ENCODE measurements around the gene BCDIN3D. TPM values are rescaled to one million over a fixed set of nuclear protein-coding genes. Genes with fewer than 3 reads are reported as not detected.

Gene BCDIN3D
- total and polyA plus RNA-seq, 10 of the 15 experiments (the other 5 are each of a cell fraction or from before 2014, with no cell fraction given): 3.7 to 7.2 (median 6.4) TPM

- H3K4me2 ChIP-seq (ENCODE audit: control insufficient read depth, insufficient read depth): no peak overlapping the region
- SMC1A ChIA-PET (ENCODE audit: uncharacterized antibody, unreplicated experiment): no interaction called here
- no TSS peak for BruUV-seq (replicated peaks)
- FAIRE-seq (no peak), ATAC-seq (no peak), DNase-seq (ENCODE audit: low read depth, low spot score) (no peak)
- H3K9ac ChIP-seq (ENCODE audit: control insufficient read depth, insufficient read depth, low read length): no peak overlapping the region
- no peak for TF ChIP-seq NFIC (IDR thresholded peaks at IDR 0.05; ENCODE audit: low read depth, low read length)
- TF ChIP-seq MTA2 (IDR thresholded peaks at IDR 0.05; ENCODE audit: low read depth): no peak
- no peak for TF ChIP-seq KAT2A (conservative IDR thresholded peaks at IDR 0.05; ENCODE audit: control insufficient read depth, low read depth, low read length)
- TF ChIP-seq GATAD2B (conservative IDR thresholded peaks at IDR 0.05; ENCODE audit: low read depth): no peak
- no peak for TF ChIP-seq EP300 (IDR thresholded peaks at IDR 0.05; ENCODE audit: borderline replicate concordance in 1 of 2, control insufficient read depth in 1 of 2, low read depth in 2 of 2, low read length in 2 of 2)
- no peak for TF ChIP-seq PAX8 (IDR thresholded peaks at IDR 0.05)
- no peak for TF ChIP-seq SP1 (IDR thresholded peaks at IDR 0.05; ENCODE audit: low read depth, low read length)
- TF ChIP-seq, protein P1, sequence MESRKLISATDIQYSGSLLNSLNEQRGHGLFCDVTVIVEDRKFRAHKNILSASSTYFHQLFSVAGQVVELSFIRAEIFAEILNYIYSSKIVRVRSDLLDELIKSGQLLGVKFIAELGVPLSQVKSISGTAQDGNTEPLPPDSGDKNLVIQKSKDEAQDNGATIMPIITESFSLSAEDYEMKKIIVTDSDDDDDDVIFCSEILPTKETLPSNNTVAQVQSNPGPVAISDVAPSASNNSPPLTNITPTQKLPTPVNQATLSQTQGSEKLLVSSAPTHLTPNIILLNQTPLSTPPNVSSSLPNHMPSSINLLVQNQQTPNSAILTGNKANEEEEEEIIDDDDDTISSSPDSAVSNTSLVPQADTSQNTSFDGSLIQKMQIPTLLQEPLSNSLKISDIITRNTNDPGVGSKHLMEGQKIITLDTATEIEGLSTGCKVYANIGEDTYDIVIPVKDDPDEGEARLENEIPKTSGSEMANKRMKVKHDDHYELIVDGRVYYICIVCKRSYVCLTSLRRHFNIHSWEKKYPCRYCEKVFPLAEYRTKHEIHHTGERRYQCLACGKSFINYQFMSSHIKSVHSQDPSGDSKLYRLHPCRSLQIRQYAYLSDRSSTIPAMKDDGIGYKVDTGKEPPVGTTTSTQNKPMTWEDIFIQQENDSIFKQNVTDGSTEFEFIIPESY (IDR thresholded peaks at IDR 0.05): no peak
- no peak for TF ChIP-seq TCF12 (IDR thresholded peaks at IDR 0.05; ENCODE audit: low read depth, low read length)
- no peak for TF ChIP-seq CBFB (IDR thresholded peaks at IDR 0.05; ENCODE audit: low read depth)
- no peak overlapping the region for H2AFZ ChIP-seq (ENCODE audit: control insufficient read depth, low read depth, low read length)
- RAD21 ChIA-PET (ENCODE audit: unreplicated experiment): no interaction called here
- WGBS (ENCODE audit: insufficient coverage, insufficient replicate concordance, low lambda C conversion rate, missing lambda C conversion rate): 44% methylated on average over 16 of the region's 16 CpGs
- H3K79me2 ChIP-seq (ENCODE audit: control insufficient read depth, insufficient read depth, low read length): no peaks in the 10 kb centered on the region
- POLR2A ChIA-PET: no interaction called here
- H4K20me1 ChIP-seq (ENCODE audit: control insufficient read depth, insufficient read depth): no peaks in the 10 kb centered on the region
- H3K4me3 ChIP-seq: no peak overlapping the region
- CTCF ChIA-PET: interaction anchor here (1.9 kb wide), 1 partner anchor 59 kb away, joined by 6 read pairs; no protein-coding TSS in a partner anchor
- intact Hi-C loops (cut with micrococcal nuclease; ENCODE audit: unreplicated experiment): no loop called here
- H3K27ac ChIP-seq (ENCODE audit: control insufficient read depth, insufficient read depth): no peak overlapping the region
- H3K9me3 ChIP-seq (replicated peaks; ENCODE audit: control insufficient read depth, insufficient read depth, low read length): no peaks in the 10 kb centered on the region
- H3K4me1 ChIP-seq (ENCODE audit: control insufficient read depth, insufficient read depth, low read length): no peaks in the 10 kb centered on the region
- H3K27me3 ChIP-seq (replicated peaks in 1 of 2; ENCODE audit: control insufficient read depth in 2 of 2, insufficient read depth in 2 of 2, low read length in 1 of 2): peaks cover 0 to 3% of the 10 kb centered on the region in 2 experiments; a peak in 2 of 4 replicates
- H3K36me3 ChIP-seq (ENCODE audit: control insufficient read depth in 2 of 2, insufficient read depth in 2 of 2, low read length in 1 of 2): no peaks in the 10 kb centered on the region
- in situ Hi-C loops (cut with MboI): no loop called here
These were observed 43.0 kb upstream of the BCDIN3D start for GRCh38 chr12:49885663-49886461.
